ENCODE measurements around the gene AADACL4. TPM values are rescaled to one million over a fixed set of nuclear protein-coding genes. Genes with fewer than 3 reads are reported as not detected.

The AADACL4 gene
- total RNA-seq, 1 experiment from 2014 or later = not detected

DNA sequence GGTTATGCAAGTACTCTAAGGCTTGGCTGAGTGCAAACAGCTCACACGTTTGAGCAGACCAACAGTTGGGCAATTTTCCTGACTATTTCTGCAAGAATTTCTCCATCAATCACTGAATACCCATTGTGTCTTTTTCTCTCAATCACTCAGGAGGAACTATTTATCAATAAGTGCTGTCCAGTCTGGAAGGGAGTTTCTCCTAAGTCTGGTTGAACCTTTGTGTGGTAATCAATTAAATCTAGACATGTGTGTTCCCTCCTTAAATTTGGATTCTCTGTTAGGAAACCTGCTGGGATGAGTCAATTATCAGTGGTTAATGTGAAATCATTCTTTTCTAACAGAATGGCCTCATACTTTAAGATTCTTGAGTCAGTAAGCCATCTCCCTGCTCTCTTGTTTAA, 65.2 kb downstream of the AADACL4 start:
- Histone ChIP-seq H2BK12ac (ENCODE audit: insufficient read length, low read depth, low read length) (no peak overlapping the region), H2BK120ac (ENCODE audit: low read depth, low read length, poor library complexity, severe bottlenecking) (no peak overlapping the region), H3K79me1 (ENCODE audit: insufficient read depth, low read depth, low read length, poor library complexity, severe bottlenecking) (no peaks in the 10 kb centered on the region), H4K8ac (replicated peaks; ENCODE audit: insufficient read length, low read depth, low read length) (no peak overlapping the region), H3K23me2 (ENCODE audit: insufficient read length, low read depth, low read length, poor library complexity, severe bottlenecking) (no peaks in the 10 kb centered on the region), H2AK5ac (ENCODE audit: insufficient read length, low read length) (no peak overlapping the region), H3K27me3 (ENCODE audit: insufficient read depth, low read length) (no peaks in the 10 kb centered on the region), H3K4me1 (ENCODE audit: insufficient read depth, low read length) (peaks cover 5% of the 10 kb centered on the region; the same call in 1 of the 2 replicates), H2BK20ac (ENCODE audit: low read depth, low read length, poor library complexity, severe bottlenecking) (no peak overlapping the region), H3K79me2 (ENCODE audit: insufficient read depth, low read length) (no peaks in the 10 kb centered on the region), H4K91ac (ENCODE audit: insufficient read length, low read depth, low read length) (no peak overlapping the region), H3T11ph (ENCODE audit: low read length) (no peak overlapping the region), H2BK5ac (ENCODE audit: insufficient read length, low read length) (no peak overlapping the region), H3K56ac (ENCODE audit: insufficient read length, low read depth, low read length) (no peak overlapping the region), H3K14ac (ENCODE audit: insufficient read depth, low read length) (no peak overlapping the region), H3K4ac (ENCODE audit: low read depth, low read length) (no peak overlapping the region), H2BK15ac (ENCODE audit: low read depth, low read length) (no peak overlapping the region), H3K9ac (ENCODE audit: extremely low read depth, insufficient read length, low read length) (no peak overlapping the region), H4K5ac (ENCODE audit: insufficient read length, low read depth, low read length) (no peak overlapping the region), H3K27ac (ENCODE audit: insufficient read length, low read depth, low read length) (no peak overlapping the region), H3K9me3 (ENCODE audit: control insufficient read depth, low read depth, low read length) (peaks cover 4% of the 10 kb centered on the region), H3K23ac (ENCODE audit: insufficient read length, low read depth, low read length) (no peak overlapping the region), H4K20me1 (ENCODE audit: control insufficient read depth, insufficient read depth, insufficient read length) (no peaks in the 10 kb centered on the region), H3K4me2 (ENCODE audit: insufficient read depth, insufficient read length, low read length) (no peak overlapping the region), H3K18ac (ENCODE audit: insufficient read length, low read depth, low read length) (no peak overlapping the region), H2AFZ (ENCODE audit: low read length) (no peak overlapping the region)
- TF ChIP-seq, protein P1, sequence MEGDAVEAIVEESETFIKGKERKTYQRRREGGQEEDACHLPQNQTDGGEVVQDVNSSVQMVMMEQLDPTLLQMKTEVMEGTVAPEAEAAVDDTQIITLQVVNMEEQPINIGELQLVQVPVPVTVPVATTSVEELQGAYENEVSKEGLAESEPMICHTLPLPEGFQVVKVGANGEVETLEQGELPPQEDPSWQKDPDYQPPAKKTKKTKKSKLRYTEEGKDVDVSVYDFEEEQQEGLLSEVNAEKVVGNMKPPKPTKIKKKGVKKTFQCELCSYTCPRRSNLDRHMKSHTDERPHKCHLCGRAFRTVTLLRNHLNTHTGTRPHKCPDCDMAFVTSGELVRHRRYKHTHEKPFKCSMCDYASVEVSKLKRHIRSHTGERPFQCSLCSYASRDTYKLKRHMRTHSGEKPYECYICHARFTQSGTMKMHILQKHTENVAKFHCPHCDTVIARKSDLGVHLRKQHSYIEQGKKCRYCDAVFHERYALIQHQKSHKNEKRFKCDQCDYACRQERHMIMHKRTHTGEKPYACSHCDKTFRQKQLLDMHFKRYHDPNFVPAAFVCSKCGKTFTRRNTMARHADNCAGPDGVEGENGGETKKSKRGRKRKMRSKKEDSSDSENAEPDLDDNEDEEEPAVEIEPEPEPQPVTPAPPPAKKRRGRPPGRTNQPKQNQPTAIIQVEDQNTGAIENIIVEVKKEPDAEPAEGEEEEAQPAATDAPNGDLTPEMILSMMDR (conservative IDR thresholded peaks at IDR 0.05) = no peak
- DNase-seq = no peak
- Mint-ChIP-seq H3K27me3 (ENCODE audit: low read depth) (no peaks in the 10 kb centered on the region; the same call in 1 of the 2 replicates), H3K27ac (no peak overlapping the region), H3K9me3 (peaks cover 1% of the 10 kb centered on the region in 2 experiments; a peak in 4 of 5 replicates), H3K4me1 (peaks cover 26 to 28% of the 10 kb centered on the region in 2 experiments), H3K4me3 (no peak overlapping the region), H3K36me3 (ENCODE audit: insufficient read depth in 1 of 3, low read depth in 3 of 3) (peaks cover 0 to 3% (median under 1%) of the 10 kb centered on the region in 3 experiments; a peak in 4 of 7 replicates)
- no CpG with 5 or more reads among the region's 1 CpG for WGBS (ENCODE audit: extremely low coverage, insufficient read length, low lambda C conversion rate)

Data from H9 (cell line).